HG02588 (cell line): Measurements from ENCODE around the gene ERC2.

ENCODE experiments used
- ATAC-seq: cut with Tn5 transposase; IDR thresholded peaks from one replicate; pipeline ENCODE4 v1.9.1; 2021; ENCODE audit warnings: mild to moderate bottlenecking, moderate library complexity; ENCODE audit not compliant: unreplicated experiment

The ERC2 gene

DNA sequence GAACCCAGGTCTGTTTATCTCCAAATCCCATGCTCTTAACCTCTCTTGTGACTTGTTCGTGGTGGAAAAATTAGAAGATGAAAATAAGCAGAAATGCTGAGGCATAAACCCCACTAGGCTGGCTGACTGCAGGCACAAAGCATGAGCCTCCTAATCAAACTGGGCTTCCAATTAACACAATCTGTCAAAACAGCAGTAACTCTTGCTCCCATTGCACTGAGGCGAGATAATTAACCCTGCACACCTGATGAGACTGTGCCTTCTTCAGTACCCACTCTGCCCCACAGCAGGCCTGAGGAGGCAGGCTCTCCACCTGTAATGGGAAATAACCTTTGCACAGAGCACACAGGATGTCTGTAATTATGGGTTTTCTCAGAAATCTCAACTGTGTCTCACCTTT is 696.8 kb downstream of the ERC2 start:
- ATAC-seq: no peak

DNA sequence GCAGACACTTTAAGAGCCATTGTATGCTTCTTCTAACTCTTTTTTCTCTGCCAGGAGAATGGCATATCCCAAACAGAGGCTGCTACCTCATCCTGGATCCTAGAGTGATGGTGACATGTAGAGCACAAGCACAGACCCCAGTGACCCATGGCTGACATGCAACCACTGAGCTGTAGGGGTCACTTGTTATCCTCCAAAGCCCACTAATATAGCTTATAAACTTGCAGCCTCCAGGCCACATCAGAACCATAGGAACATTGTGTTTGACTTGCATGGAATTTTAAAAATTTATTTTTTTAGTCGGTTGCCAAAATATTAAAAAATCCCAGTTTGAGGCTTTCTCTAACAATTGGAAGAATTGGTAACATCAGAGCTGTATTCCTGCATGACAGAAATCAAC is 698.2 kb downstream of the ERC2 start:
- ATAC-seq: no peak

DNA sequence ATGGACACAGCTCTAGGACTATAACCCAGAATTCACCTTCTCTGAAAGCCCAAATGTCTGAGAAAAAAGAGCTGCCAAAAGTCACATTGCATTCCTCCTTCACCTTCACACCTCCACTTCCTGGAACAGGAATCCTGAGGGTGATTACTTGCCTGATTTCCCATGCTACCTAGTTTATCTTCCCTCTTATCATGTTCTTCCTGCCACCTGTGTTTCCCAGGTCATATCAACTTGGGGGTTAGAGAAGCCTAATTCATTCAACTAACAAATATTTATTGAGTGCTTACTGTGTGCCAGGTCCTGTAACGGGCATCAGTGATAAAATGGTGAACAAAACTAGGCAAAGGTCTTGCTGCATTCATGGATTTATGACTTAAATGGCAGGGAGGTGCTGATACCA is 701.5 kb downstream of the ERC2 start:
- ATAC-seq: no peak

- no peak for ATAC-seq
Measured at GRCh38 chr3:55765906-55766701, 702.2 kb downstream of the ERC2 start.

- ATAC-seq: no peak
Measured at GRCh38 chr3:55765398-55765797, 702.9 kb downstream of the ERC2 start.

DNA sequence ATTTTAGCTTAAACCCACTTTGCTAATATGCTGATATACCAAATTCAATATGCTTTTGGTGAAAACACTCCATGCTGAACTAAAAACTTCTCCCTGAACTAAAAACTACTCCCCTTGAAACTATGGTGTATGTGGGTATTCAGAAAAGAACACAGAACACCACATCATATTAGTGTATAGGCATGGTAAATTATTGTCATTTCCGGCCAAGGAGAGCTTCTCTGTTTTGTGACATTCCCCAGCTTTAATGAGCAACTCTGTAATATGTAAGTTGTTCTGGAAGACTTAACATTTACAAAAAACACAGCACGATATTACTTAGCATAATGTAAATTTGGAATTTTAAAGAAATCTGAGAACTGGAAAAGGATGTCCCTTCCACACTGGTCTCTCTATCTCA is 711.3 kb downstream of the ERC2 start:
- ATAC-seq: no peak

- no peak for ATAC-seq
Measured at GRCh38 chr3:55755516-55756205, 712.6 kb downstream of the ERC2 start.

DNA sequence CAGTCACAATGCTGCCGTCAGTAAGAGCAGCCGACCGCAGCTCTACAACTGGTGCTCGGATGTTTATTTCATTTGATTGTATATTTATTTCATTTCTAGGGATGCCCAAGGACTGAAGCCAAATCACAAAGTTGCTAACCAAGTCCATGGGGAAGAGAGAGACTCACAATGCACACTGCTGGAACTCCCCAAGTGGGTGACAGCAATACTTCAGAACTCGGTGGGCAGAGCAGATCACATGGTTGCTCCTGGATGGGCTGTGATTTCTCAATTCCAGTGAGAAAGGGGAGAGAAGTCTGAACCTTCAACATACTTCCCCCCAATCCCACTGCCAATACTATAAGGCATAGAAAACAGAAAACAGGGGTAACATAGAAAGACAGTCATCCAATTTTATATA is 715.4 kb downstream of the ERC2 start:
- ATAC-seq: no peak

DNA sequence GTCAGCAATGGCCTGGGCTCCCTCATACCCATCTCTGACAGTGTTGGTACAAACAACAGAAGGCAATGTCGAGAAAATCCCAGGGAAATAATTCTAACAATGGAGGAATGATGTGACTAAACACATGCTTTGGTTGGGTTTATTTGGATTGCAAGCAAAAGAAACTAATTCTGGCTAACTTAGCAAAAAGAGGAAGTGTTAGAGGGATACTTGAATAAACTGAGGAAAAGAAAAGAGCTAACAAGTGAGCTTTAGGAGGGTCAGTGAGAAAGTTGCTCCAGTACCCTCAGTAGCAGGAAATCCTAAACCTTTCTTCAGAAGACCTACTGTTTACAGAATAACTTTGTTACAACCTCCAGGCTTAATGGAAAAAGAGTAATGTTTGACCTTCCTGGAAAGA is 716.5 kb downstream of the ERC2 start:
- ATAC-seq: no peak

- ATAC-seq: no peak
Measured at GRCh38 chr3:55750525-55750924, 717.7 kb downstream of the ERC2 start.

DNA sequence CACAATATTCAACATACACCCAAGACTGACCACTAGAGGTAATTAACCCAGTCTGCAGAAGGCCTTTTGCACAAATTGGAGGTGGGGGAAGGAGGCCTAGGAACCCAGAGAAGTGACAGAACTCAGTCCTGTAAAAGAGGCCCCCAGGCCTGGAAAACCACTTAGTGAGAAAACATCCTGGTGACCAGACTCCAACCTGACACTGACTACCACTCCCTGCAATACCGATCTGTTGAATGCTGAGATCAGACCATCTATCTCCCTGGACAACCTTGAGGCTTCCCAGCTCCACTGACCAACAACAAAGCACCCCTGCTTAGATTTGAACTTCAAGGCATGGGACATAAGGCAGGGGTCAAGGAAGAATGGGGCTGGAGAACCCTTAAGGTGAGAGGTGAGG is 719.2 kb downstream of the ERC2 start:
- no peak for ATAC-seq

DNA sequence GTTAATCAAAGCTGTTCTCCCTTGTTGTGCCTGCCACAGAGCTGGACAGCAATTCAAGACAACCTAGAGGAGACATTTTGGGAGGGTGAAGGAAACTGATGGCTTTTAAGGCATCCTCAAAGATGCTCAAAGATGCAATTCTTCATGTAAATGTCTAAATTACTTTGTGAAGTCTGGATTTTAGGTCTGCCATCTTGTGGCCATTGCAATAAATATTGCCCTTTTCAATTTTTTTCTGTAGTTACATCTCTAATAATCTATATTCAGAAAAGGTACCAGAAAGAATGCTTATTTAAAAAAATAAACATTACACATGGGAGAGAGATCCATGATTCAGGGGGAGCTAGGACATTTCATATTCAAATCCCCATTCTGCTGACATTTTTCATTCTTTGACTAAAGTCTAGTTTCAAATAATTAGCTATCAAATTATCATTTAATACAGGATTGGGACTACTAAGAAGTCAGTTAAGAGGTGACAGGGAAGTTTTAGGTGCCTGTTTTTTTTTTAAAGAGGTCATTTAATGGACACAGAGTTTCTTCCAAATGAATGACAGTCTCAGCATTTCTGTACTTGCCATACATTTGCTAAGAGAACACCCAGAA is 721.4 kb downstream of the ERC2 start:
- no peak for ATAC-seq

- ATAC-seq: no peak
Measured at GRCh38 chr3:55742832-55743136, 725.5 kb downstream of the ERC2 start.

- ATAC-seq: no peak
Measured at GRCh38 chr3:55742022-55742831, 726.0 kb downstream of the ERC2 start.

GRCh38 chr3:55737186-55737585 is 731.1 kb downstream of the ERC2 start:
- no peak for ATAC-seq

DNA sequence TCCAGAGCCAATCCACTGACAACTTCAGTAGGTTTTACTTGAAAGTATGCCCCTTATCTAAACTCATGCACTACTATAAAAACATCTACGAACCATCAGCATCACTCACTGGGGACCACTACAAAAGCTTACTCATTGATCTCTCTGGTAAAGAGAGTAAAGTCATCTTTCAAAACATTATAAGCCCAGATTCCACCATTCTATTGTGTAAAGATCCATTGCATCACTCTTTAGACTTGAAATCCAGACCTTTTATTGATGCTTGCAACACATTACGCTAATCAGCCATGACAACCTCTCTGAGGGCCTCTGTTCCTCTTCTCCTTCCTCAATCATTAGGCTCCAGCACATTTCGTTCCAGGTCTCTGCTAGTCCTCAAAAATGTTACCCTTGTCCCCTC is 732.3 kb downstream of the ERC2 start:
- ATAC-seq: no peak

DNA sequence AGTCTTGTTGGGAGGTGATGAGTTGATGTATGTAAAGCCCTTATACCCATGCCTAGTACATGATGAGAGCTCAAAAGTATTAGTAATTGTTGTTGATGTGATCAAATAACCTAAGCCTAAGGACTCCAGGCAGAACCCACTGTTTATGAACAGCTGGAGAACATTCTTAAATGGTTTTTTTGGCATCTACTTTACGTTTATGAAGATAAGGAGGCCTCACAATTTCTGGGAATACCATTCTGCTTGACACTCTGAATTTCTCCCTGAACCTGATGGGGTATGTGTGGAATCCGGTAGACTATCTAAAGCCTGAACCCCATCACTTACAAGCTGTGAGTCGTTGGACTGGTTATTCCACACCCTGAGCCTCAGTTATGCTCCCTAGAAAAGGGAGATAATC is 736.5 kb downstream of the ERC2 start:
- no peak for ATAC-seq

DNA sequence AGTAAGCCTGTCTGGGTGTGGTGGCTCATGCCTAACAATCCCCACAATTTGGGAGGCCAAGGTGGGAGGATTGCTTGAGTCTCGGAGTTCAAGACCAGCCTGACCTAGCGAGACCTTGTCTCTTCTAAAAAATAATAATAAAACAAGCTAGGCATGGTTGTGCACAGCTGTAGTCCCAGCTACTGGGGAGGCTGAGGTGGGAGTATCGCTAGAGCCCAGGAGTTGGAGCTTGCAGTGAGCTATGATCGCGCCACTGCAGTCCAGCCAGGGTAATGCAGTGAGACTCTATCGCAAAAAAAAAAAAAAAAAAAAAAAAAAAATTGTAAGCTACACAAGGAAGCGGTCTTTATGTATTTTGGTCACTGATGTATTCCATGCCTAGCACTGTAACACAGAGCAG is 738.7 kb downstream of the ERC2 start:
- ATAC-seq: no peak

GRCh38 chr3:55728461-55729100 is 739.7 kb downstream of the ERC2 start:
- ATAC-seq: no peak

- ATAC-seq: no peak
Measured at GRCh38 chr3:55726501-55726775, 741.8 kb downstream of the ERC2 start.
